Astrocyte (in vitro differentiated cells and primary cell): ENCODE measurements around the gene FAM168B. TPM values are rescaled to one million over a fixed set of nuclear protein-coding genes. Genes with fewer than 3 reads are reported as not detected.

ENCODE experiments used
- DNase-seq: peaks from one replicate; pipeline ENCODE4 v3.0.0-alpha.2; 2010; ENCODE audit warnings: low read depth
- FAIRE-seq: peaks from 2 replicates; lab custom pipeline; 2011; peaks lifted over from hg19 to GRCh38; lab: Jason Lieb, UNC
- H2AFZ ChIP-seq: 2 replicates; pipeline ENCODE4 v1.6.0; 2012; ENCODE audit warnings: low read depth, low read length, inconsistent platforms
- H3K27ac ChIP-seq: 2 replicates; pipeline ENCODE4 v1.5.1; 2011; ENCODE audit warnings: low read depth, low read length, inconsistent platforms
- H3K27me3 ChIP-seq: 2 replicates; pipeline ENCODE4 v1.6.0; 2011; ENCODE audit warnings: low read length, inconsistent platforms; ENCODE audit not compliant: insufficient read depth
- H3K36me3 ChIP-seq: 2 replicates; pipeline ENCODE4 v1.5.1; 2011; ENCODE audit warnings: low read length, inconsistent platforms; ENCODE audit not compliant: insufficient read depth
- H3K4me1 ChIP-seq: 2 replicates; pipeline ENCODE4 v1.5.1; 2011; ENCODE audit warnings: low read length, inconsistent platforms; ENCODE audit not compliant: insufficient read depth
- H3K4me2 ChIP-seq: 2 replicates; pipeline ENCODE4 v1.6.0; 2012; ENCODE audit warnings: low read length, inconsistent platforms
- H3K4me3 ChIP-seq: 2 replicates; pipeline ENCODE4 v1.5.1; 2011; ENCODE audit warnings: low read depth, mild to moderate bottlenecking, low read length, inconsistent platforms; ENCODE audit not compliant: insufficient read depth
- H3K79me2 ChIP-seq: 2 replicates; pipeline ENCODE4 v1.6.0; 2012; ENCODE audit warnings: mild to moderate bottlenecking, low read length, inconsistent platforms; ENCODE audit not compliant: insufficient read depth
- H3K9ac ChIP-seq: 2 replicates; pipeline ENCODE4 v1.6.0; 2012; ENCODE audit warnings: mild to moderate bottlenecking, low read length, inconsistent platforms
- H3K9me3 ChIP-seq: 2 replicates; pipeline ENCODE4 v1.5.1; 2012; ENCODE audit warnings: low read depth, mild to moderate bottlenecking, low read length, inconsistent platforms; ENCODE audit not compliant: insufficient read depth
- H4K20me1 ChIP-seq: 2 replicates; pipeline ENCODE4 v1.6.0; 2012; ENCODE audit warnings: low read length, inconsistent platforms; ENCODE audit not compliant: insufficient read depth
- H3K27ac Mint-ChIP-seq: one replicate; pipeline ENCODE4 v1.8.0; 2021; ENCODE audit warnings: mild to moderate bottlenecking, mixed read lengths; ENCODE audit not compliant: unreplicated experiment
- H3K27me3 Mint-ChIP-seq: one replicate; pipeline ENCODE4 v1.8.0; 2021; ENCODE audit warnings: low read depth, mixed read lengths; ENCODE audit not compliant: unreplicated experiment
- H3K36me3 Mint-ChIP-seq: one replicate; pipeline ENCODE4 v1.8.0; 2021; ENCODE audit warnings: low read depth, mixed read lengths; ENCODE audit not compliant: unreplicated experiment
- H3K4me1 Mint-ChIP-seq: one replicate; pipeline ENCODE4 v1.8.0; 2021; ENCODE audit warnings: low read depth, mixed read lengths; ENCODE audit not compliant: unreplicated experiment
- H3K4me3 Mint-ChIP-seq: one replicate; pipeline ENCODE4 v1.8.0; 2021; ENCODE audit warnings: mild to moderate bottlenecking, moderate library complexity, mixed read lengths; ENCODE audit not compliant: unreplicated experiment
- H3K9me3 Mint-ChIP-seq: one replicate; pipeline ENCODE4 v1.8.0; 2021; ENCODE audit warnings: mild to moderate bottlenecking, mixed read lengths; ENCODE audit not compliant: unreplicated experiment
- EZH2 ChIP-seq: IDR thresholded peaks from 2 replicates; pipeline ENCODE4 v1.6.1; 2012; ENCODE audit warnings: mild to moderate bottlenecking, low read length, inconsistent platforms; ENCODE audit not compliant: insufficient read depth
- total RNA-seq: library from RNA; stranded (reverse); gene quantifications from 2 replicates; pipeline ENCODE4 v1.2.1, GENCODE V29; 2021
- TF ChIP-seq, protein P1 (sequence below): IDR thresholded peaks from 2 replicates; pipeline ENCODE4 v1.5.1; 2011; ENCODE audit warnings: low read depth, mild to moderate bottlenecking, inconsistent platforms, low read length, moderate library complexity; ENCODE audit not compliant: insufficient read depth

Gene FAM168B
- total RNA-seq, 1 donor from 2014 or later, result 117 TPM

DNA sequence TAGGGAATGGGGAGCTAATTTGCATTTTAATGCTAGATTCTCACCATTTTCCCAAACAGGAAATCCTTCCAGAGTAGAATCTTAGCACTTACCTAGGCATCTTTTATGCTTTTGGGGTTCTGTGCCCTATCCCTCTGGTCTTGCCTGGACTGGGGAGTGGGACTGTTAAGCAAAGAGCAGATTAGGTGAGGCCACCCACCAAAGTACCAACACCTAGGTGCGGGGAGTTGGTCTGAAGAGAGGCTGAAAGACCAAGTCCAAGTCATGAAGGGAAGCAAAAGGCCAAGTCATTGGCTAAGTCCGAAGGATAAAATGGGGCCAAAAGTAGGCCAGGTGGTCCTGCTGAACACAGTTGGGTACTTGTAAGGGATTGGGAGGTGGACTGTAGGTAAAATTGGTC is 86.7 kb downstream of the FAM168B start:
- no peak overlapping the region for H3K4me3 Mint-ChIP-seq
- Histone ChIP-seq H3K27ac (no peak overlapping the region), H3K4me1 (no peaks in the 10 kb centered on the region), H3K9ac (no peak overlapping the region), H2AFZ (no peak overlapping the region), H3K36me3 (no peaks in the 10 kb centered on the region), H4K20me1 (no peaks in the 10 kb centered on the region), H3K4me3 (no peak overlapping the region), H3K79me2 (no peaks in the 10 kb centered on the region), H3K4me2 (no peak overlapping the region), H3K9me3 (no peaks in the 10 kb centered on the region), H3K27me3 (no peaks in the 10 kb centered on the region)
- peaks cover 10% of the 10 kb centered on the region for H3K4me1 Mint-ChIP-seq
- no peaks in the 10 kb centered on the region for H3K9me3 Mint-ChIP-seq
- no peaks in the 10 kb centered on the region for H3K36me3 Mint-ChIP-seq
- FAIRE-seq, result no peak
- H3K27me3 Mint-ChIP-seq, result peaks cover 25% of the 10 kb centered on the region
- no peak overlapping the region for H3K27ac Mint-ChIP-seq
- no peak for DNase-seq
- TF ChIP-seq EZH2, result no peak
- TF ChIP-seq, protein P1, sequence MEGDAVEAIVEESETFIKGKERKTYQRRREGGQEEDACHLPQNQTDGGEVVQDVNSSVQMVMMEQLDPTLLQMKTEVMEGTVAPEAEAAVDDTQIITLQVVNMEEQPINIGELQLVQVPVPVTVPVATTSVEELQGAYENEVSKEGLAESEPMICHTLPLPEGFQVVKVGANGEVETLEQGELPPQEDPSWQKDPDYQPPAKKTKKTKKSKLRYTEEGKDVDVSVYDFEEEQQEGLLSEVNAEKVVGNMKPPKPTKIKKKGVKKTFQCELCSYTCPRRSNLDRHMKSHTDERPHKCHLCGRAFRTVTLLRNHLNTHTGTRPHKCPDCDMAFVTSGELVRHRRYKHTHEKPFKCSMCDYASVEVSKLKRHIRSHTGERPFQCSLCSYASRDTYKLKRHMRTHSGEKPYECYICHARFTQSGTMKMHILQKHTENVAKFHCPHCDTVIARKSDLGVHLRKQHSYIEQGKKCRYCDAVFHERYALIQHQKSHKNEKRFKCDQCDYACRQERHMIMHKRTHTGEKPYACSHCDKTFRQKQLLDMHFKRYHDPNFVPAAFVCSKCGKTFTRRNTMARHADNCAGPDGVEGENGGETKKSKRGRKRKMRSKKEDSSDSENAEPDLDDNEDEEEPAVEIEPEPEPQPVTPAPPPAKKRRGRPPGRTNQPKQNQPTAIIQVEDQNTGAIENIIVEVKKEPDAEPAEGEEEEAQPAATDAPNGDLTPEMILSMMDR, result no peak

DNA sequence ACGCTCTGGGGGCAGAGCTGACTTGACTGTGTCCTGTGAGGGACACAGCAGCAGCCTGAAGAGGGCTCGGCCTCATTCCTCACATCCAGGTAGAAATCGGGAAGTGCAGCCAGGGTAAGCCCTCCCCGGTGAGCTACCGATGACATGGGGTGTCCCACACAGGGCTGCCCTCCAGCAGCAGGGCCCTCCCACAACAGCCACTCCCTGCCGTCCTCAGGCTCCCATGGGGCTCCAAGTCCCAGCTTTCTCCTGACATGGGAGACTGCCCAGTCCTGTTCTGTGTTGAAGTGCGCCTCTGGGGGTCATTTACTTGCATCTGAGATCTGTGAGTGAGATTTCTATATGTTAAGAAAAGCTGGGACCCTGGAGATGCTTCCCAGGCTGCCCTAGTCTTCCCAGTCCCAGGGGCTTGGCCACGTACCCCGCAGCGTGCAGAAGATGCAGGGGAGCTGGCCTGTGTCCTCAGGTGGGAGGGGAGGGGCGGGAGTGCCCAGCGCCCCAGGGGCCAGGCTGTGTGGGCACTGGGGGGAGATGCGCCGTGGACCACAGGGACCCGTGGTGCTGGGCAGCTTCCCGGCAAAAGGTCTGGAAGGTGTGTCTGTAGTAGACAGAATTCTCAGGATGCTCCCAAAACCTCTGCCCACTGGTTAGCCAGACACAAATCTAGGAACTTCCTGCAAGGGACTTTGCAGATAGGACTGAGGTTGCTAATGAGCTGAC is 87.9 kb downstream of the FAM168B start:
- Mint-ChIP-seq H3K27ac (no peak overlapping the region), H3K36me3 (no peaks in the 10 kb centered on the region), H3K4me1 (peaks cover 4% of the 10 kb centered on the region), H3K9me3 (no peaks in the 10 kb centered on the region), H3K4me3 (no peak overlapping the region), H3K27me3 (peaks cover 25% of the 10 kb centered on the region)
- Histone ChIP-seq H3K9me3 (no peaks in the 10 kb centered on the region), H3K9ac (no peak overlapping the region), H3K79me2 (no peaks in the 10 kb centered on the region), H2AFZ (no peak overlapping the region), H3K4me2 (no peak overlapping the region), H3K4me1 (no peaks in the 10 kb centered on the region), H3K27me3 (no peaks in the 10 kb centered on the region), H4K20me1 (no peaks in the 10 kb centered on the region), H3K27ac (no peak overlapping the region), H3K36me3 (no peaks in the 10 kb centered on the region), H3K4me3 (no peak overlapping the region)
- DNase-seq, result no peak
- no peak for TF ChIP-seq EZH2
- FAIRE-seq, result no peak

DNA sequence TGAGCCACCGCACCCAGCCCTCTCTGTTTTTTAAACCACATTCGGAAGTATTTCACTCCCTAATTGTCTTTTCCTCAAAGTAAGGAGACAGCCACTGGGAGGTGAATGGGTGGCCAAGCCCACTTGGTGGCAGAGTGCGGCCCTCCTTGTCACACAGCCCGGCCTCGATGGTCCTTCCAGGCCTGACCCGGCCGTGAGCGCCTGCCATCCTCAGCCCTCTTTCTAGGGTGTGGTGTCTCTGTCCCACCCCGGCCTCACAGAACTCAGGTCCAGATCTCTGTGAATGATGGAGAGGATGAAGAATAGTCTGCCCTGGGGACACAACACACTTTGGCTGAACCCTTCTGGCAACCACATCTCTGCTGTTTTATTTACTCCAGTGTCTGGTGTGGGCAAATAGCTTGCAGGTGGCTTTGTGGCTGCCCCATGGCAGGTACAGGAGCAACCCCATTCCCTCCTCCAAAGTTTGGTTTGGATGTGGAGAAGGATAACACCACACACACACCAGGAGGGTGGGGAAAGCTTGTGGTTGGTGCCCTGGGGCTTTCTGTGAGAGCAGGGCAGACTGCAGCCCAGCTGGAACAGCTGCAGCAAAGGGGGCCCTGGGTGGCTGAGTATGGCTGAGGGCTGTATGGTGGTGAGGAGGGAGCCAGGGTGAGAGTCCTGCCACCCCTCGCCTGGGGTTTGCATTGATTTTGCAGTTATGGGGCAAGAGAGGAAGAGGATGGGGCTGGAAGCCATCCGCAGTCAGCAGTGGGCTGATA is 88.6 kb downstream of the FAM168B start:
- H3K27me3 ChIP-seq, result no peaks in the 10 kb centered on the region
- Mint-ChIP-seq H3K9me3 (no peaks in the 10 kb centered on the region), H3K4me1 (no peaks in the 10 kb centered on the region), H3K36me3 (no peaks in the 10 kb centered on the region), H3K4me3 (no peak overlapping the region), H3K27ac (no peak overlapping the region), H3K27me3 (peaks cover 25% of the 10 kb centered on the region)
- FAIRE-seq, result no peak
- H3K9me3 ChIP-seq, result no peaks in the 10 kb centered on the region
- no peaks in the 10 kb centered on the region for H3K4me1 ChIP-seq
- no peaks in the 10 kb centered on the region for H3K36me3 ChIP-seq
- H3K9ac ChIP-seq, result no peak overlapping the region
- TF ChIP-seq, protein P1, result no peak
- TF ChIP-seq EZH2, result no peak
- H3K4me2 ChIP-seq, result no peak overlapping the region
- H3K27ac ChIP-seq, result no peak overlapping the region
- H2AFZ ChIP-seq, result no peak overlapping the region
- H3K79me2 ChIP-seq, result no peaks in the 10 kb centered on the region
- H3K4me3 ChIP-seq, result no peak overlapping the region
- DNase-seq, result no peak
- H4K20me1 ChIP-seq, result no peaks in the 10 kb centered on the region
